GM18858 (cell line): ENCODE measurements around the gene CLASP2.
"Not testable (repeated sequence)": the region's sequence is repeated elsewhere in the genome, so short reads cannot be mapped to it uniquely, and the experiment has no call there.

Experiments used
- ATAC-seq: cut with Tn5 transposase; IDR thresholded peaks from one replicate; pipeline ENCODE4 v1.9.1; 2021; ENCODE audit not compliant: unreplicated experiment

Gene CLASP2

GRCh38 chr3:33459577-33459976 lies 258.5 kb downstream of the CLASP2 start:
- not testable (repeated sequence) for ATAC-seq

- ATAC-seq, result no peak
Measured at GRCh38 chr3:33458446-33458845, 259.6 kb downstream of the CLASP2 start.

- no peak for ATAC-seq
Measured at GRCh38 chr3:33456756-33457155, 261.3 kb downstream of the CLASP2 start.

GRCh38 chr3:33453331-33453761 lies 264.7 kb downstream of the CLASP2 start:
- no peak for ATAC-seq

GRCh38 chr3:33451994-33452393 lies 266.1 kb downstream of the CLASP2 start:
- ATAC-seq, result not testable (repeated sequence)

- ATAC-seq, result no peak
Measured at GRCh38 chr3:33447958-33448357, 270.1 kb downstream of the CLASP2 start.

GRCh38 chr3:33447256-33447625 lies 270.8 kb downstream of the CLASP2 start:
- not testable (repeated sequence) for ATAC-seq
